ENCODE data around the gene AMN.

DNA sequence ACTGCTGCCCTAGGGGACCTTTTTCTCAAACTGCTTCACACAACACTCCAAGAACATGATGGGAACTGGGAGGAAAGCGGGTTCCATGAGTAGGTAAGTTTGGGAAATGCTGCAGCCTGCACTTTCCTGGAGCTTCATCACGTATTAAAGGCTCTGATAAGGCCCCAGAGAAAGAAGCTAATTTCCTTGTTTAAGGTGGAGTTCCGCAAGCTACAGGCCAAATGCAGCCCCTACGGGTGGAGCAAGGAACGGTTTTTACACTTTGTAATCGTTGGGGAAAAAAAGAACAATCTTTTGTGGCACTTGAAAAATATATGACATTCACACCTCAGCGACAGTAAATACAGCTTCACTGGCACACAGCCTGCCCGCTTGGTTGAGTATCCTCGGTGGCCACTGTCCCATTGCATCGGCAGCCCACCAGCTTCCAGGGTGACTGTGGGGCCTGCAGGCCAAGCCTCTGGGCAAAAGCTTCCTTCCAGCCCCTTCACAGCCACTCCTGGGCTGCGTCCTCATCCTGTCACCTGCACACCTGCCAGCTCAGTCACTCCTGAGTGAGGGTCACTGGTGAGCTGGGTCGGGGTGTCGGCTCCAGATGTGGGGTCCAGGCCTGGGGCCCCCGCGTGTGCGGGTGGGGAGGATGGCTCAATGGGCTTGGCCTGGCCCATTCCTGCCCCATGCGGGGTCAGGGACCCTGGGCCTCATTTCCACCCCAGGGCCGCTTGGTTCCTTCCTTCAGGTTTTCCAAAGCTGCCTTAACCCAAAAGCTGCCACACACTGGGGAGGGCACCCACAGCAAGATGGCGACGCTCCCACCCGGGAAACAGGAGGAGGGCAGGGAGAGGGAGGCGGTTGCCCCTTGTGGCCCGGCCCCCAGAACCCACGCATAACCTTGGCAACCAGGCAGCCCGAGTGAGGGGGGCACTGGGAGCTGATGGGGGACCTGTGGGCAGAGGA, 2.4 kb downstream of the AMN start:
- TF ChIP-seq, protein P1, sequence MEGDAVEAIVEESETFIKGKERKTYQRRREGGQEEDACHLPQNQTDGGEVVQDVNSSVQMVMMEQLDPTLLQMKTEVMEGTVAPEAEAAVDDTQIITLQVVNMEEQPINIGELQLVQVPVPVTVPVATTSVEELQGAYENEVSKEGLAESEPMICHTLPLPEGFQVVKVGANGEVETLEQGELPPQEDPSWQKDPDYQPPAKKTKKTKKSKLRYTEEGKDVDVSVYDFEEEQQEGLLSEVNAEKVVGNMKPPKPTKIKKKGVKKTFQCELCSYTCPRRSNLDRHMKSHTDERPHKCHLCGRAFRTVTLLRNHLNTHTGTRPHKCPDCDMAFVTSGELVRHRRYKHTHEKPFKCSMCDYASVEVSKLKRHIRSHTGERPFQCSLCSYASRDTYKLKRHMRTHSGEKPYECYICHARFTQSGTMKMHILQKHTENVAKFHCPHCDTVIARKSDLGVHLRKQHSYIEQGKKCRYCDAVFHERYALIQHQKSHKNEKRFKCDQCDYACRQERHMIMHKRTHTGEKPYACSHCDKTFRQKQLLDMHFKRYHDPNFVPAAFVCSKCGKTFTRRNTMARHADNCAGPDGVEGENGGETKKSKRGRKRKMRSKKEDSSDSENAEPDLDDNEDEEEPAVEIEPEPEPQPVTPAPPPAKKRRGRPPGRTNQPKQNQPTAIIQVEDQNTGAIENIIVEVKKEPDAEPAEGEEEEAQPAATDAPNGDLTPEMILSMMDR (conservative IDR thresholded peaks at IDR 0.05): no peak
- no peak for TF ChIP-seq ZFX (IDR thresholded peaks at IDR 0.05)

Data from C4-2B (cell line).